HUES64 (cell line): ENCODE data around the gene TOX2.

Source experiments
- H3K27ac ChIP-seq: 2 replicates; pipeline ENCODE4 v1.7.0; 2013; ENCODE audit warnings: low read depth, low read length, inconsistent platforms
- H3K27me3 ChIP-seq: 2 replicates; pipeline ENCODE4 v1.6.1; 2013; ENCODE audit warnings: mild to moderate bottlenecking, low read length; ENCODE audit not compliant: insufficient read depth
- H3K36me3 ChIP-seq: 2 replicates; pipeline ENCODE4 v1.6.1; 2013; ENCODE audit warnings: mild to moderate bottlenecking, low read length; ENCODE audit not compliant: insufficient read depth
- H3K4me1 ChIP-seq: 2 replicates; pipeline ENCODE4 v1.6.1; 2013; ENCODE audit warnings: mild to moderate bottlenecking, low read length, moderate library complexity; ENCODE audit not compliant: insufficient read depth
- H3K4me3 ChIP-seq: 2 replicates; pipeline ENCODE4 v1.5.1; 2013; ENCODE audit warnings: mild to moderate bottlenecking, low read length, moderate library complexity
- H3K9ac ChIP-seq: 2 replicates; pipeline ENCODE4 v1.6.1; 2013; ENCODE audit warnings: mild to moderate bottlenecking, low read depth, low read length
- H3K9me3 ChIP-seq: 2 replicates; pipeline ENCODE4 v1.6.1; 2013; ENCODE audit warnings: low read depth, low read length; ENCODE audit not compliant: insufficient read depth
- WGBS: fragments of 150-250, 120-280 bp; methylation state at CpG from one replicate; pipeline ENCODE4 v1.1.7; 2013; ENCODE audit warnings: missing lambda C conversion rate; 5-methylcytosine and 5-hydroxymethylcytosine counted together

The TOX2 gene

DNA sequence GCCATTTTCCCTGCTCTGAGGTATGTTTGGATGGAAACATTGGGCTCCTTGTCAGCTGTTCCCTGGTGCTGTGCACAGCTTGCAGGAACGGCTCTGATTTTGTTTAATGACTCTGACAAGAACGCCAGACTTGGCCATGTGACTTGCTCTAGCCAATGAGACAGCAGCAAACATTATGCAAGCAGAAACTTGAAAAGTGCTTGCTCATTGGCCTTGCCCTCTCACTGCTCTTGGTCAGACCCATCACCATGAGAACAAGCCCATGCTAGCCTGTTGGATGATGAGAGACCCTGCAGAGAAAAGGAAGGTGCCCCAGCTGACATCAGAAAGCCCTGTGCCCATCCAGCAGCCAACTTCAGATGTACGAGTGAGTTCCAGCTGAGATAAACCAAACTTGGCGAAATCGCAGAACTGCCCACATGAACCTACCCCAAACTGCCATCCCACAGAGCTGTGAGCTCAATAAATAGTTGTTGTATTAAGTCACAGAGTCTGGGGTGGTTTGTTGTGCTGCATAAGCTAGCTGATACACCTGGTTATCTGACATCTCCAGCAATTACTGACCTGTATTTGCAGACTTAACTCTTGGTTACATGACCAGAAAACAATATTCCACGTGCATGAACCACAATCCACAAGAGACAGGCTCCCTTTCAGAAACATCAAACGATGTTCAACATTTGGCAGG, 175.5 kb downstream of the TOX2 start:
- H3K27me3 ChIP-seq: no peaks in the 10 kb centered on the region
- no peaks in the 10 kb centered on the region for H3K9me3 ChIP-seq
- H3K27ac ChIP-seq: no peak overlapping the region
- no peak overlapping the region for H3K4me3 ChIP-seq
- no peaks in the 10 kb centered on the region for H3K36me3 ChIP-seq
- no peak overlapping the region for H3K9ac ChIP-seq
- no peaks in the 10 kb centered on the region for H3K4me1 ChIP-seq
- WGBS: 82% methylated on average over 7 of the region's 7 CpGs

DNA sequence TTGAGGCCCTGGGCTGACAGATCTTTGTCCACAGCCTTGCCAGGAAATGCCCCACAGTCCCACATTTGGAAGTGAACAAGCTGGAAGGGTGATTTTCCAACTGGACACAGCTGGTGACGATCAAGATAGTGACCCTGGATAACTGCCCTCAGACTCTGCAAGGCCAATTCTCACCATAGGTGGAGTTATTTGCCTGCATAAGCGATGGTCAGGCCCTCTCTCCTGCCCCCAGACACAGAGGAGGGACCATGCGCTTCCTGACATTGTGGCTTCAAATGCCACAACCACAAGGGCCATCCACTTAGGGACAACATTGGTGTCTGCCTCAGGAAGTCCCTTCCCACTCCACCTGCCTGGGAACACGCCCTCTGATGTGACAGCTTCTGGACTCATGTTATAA, 176.4 kb downstream of the TOX2 start:
- H3K9me3 ChIP-seq: no peaks in the 10 kb centered on the region
- no peak overlapping the region for H3K9ac ChIP-seq
- no peak overlapping the region for H3K4me3 ChIP-seq
- no peak overlapping the region for H3K27ac ChIP-seq
- no peaks in the 10 kb centered on the region for H3K36me3 ChIP-seq
- H3K27me3 ChIP-seq: no peaks in the 10 kb centered on the region
- 84% methylated on average over 4 of the region's 4 CpGs for WGBS
- no peaks in the 10 kb centered on the region for H3K4me1 ChIP-seq

DNA sequence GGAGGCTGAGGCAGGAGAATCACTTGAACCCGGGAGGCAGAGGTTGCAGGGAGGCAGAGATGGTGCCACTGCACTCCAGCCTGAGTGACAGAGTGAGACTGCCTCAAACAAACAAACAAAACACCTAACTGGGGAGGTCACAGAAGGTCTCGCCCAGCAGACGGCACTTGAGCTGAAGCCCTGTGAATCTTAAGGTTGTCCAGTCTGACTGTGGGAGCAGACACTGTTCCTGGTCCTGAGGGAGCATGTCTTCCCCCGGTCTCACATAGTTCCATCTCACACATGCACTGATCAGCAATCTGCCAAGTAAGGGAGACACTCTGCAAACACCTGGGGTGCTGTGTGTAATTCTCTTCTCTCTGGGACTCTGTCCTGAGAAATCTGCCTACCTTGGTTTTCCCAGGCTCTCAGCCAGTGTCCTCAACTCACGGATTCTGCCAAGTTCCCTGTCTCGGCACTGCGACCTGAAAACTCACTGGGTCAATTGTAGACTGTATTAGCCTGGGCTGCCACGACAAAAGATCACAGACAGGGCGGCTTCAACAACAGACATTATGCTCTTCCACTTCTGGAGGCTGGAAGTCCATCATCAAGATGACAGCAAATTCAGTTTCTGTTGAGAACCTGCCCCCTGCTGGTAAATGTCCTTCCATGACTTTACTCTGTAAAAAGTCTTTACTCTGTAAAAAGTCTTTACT, 178.0 kb downstream of the TOX2 start:
- no peaks in the 10 kb centered on the region for H3K27me3 ChIP-seq
- no peak overlapping the region for H3K9ac ChIP-seq
- H3K27ac ChIP-seq: no peak overlapping the region
- 78% methylated on average over 9 of the region's 9 CpGs for WGBS
- no peaks in the 10 kb centered on the region for H3K9me3 ChIP-seq
- no peaks in the 10 kb centered on the region for H3K4me1 ChIP-seq
- H3K36me3 ChIP-seq: no peaks in the 10 kb centered on the region
- H3K4me3 ChIP-seq: no peak overlapping the region

DNA sequence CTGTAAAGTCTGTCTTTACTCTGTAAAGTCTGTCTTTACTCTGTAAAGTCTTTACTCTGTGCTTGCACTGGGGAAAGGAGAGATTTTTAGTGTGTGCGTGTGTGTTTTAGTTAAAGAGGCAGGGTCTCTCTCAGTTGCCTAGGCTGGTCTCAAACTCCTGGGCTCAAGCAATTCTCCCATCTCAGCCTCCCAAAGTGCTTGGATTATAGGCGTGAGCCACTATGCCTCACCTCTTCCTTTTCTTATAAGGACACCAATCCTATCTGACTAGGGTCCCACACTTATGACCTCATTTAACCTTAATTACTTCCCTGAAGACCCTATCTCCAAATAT, 178.6 kb downstream of the TOX2 start:
- no peaks in the 10 kb centered on the region for H3K36me3 ChIP-seq
- H3K27ac ChIP-seq: no peak overlapping the region
- H3K27me3 ChIP-seq: no peaks in the 10 kb centered on the region
- H3K9ac ChIP-seq: no peak overlapping the region
- 72% methylated on average over 2 of the region's 2 CpGs for WGBS
- no peaks in the 10 kb centered on the region for H3K9me3 ChIP-seq
- H3K4me1 ChIP-seq: no peaks in the 10 kb centered on the region
- no peak overlapping the region for H3K4me3 ChIP-seq

DNA sequence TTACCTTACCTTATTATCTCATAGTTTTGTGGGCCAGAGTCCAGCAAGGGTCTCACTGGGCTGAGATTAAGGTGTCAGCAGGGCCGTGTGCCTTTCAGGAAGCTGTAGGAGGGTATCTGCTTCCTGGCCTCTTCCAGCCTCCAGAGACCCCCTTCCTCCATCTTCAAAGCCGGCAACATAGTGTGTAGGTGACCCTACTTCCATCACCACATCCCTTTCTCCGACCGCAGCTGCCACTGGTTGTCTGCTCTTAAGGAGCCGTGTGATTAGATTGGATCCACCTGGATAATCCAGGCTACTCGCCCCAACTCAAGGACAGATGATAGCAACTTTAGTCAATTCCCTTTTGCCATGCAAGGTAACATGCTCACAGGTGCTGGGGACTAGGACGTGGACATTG, 181.2 kb downstream of the TOX2 start:
- Histone ChIP-seq H3K4me3 (no peak overlapping the region), H3K27ac (no peak overlapping the region), H3K9me3 (no peaks in the 10 kb centered on the region), H3K4me1 (no peaks in the 10 kb centered on the region), H3K9ac (no peak overlapping the region), H3K36me3 (no peaks in the 10 kb centered on the region), H3K27me3 (no peaks in the 10 kb centered on the region)
- 94% methylated on average over 7 of the region's 7 CpGs for WGBS

DNA sequence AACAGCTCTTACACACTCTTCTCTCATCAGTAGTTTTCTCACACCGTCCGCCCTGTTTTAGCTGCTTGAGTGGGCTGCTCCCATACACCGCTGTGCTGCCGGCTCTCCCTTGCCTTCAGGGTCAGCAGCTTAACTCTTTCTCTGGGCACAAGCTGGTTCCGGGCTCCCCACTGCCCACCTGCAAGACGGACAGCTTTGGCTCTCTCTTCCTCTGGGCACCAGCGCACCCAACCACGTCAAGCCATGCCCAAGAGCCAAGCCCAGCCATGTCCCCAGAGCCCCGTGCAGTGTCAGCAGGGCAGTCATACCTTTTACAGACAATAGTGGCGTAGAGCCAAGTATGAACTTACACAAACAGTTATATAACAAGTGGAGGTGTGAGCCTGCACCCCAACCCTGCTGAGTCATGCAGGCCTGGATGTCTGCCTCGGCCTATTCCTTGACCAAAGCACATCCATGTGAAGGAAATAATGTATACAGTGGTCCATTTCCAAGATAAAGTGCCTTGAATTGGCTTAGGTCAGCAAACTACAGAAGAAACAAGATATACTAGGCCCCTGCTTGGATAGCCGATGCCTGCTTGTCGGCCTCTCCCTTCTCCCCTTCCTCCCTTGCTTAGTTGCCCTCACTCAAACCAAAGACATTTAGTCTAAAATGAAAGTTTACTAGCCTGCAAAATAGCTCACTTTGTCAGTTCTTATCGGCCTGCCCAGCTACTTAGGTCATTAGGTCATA, 183.0 kb downstream of the TOX2 start:
- Histone ChIP-seq H3K27me3 (no peaks in the 10 kb centered on the region), H3K9me3 (0 out of 2 replicates have a peak, but pooled peaks cover 3% of the 10 kb centered on the region), H3K27ac (no peak overlapping the region), H3K4me3 (no peak overlapping the region), H3K36me3 (no peaks in the 10 kb centered on the region), H3K4me1 (no peaks in the 10 kb centered on the region), H3K9ac (no peak overlapping the region)
- WGBS: 92% methylated on average over 14 of the region's 14 CpGs

DNA sequence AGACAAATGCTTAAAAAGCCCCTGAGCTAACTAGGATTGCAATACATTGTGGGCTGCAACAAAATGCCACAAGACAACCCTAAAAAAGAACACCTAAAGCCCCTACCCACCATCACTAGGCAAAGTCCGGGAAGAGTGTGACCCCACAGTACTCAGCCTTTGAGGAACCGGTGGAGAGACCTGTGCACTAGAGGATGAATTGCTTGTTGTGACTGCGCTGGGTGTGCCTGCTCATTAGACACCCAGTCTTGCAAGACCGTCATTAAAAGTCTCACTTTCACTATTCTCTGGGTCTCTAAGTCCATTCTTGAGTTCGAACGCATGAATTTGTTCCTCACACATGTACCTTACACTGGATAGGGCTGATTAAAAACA, 183.6 kb downstream of the TOX2 start:
- H3K4me3 ChIP-seq: no peak overlapping the region
- no peak overlapping the region for H3K9ac ChIP-seq
- 97% methylated on average over 6 of the region's 6 CpGs for WGBS
- H3K4me1 ChIP-seq: no peaks in the 10 kb centered on the region
- H3K27me3 ChIP-seq: no peaks in the 10 kb centered on the region
- H3K36me3 ChIP-seq: no peaks in the 10 kb centered on the region
- 0 out of 2 replicates have a peak, but pooled peaks cover 3% of the 10 kb centered on the region for H3K9me3 ChIP-seq
- H3K27ac ChIP-seq: no peak overlapping the region

DNA sequence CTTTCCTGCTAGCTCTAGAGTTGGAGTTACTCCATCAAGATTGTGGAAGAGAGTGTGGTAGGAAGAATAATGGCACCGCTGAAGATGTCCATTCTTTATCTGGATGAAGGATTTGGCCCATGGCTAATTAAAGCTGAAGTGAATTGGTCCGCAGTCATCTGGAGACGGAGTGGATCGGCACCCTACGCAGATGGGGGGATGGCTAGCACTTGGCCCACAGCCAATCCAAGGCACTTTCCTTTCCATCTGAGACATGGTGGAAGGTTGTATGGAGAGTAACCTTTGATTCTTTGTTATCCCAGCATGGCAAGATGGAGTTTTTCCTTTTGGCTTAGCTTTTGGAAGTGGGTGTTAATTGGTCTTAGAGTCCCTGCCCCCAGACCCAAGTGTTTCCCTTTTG, 184.0 kb downstream of the TOX2 start:
- no peak overlapping the region for H3K4me3 ChIP-seq
- H3K36me3 ChIP-seq: no peaks in the 10 kb centered on the region
- H3K9me3 ChIP-seq: 0 out of 2 replicates have a peak, but pooled peaks cover 3% of the 10 kb centered on the region
- H3K27ac ChIP-seq: no peak overlapping the region
- H3K9ac ChIP-seq: no peak overlapping the region
- H3K4me1 ChIP-seq: no peaks in the 10 kb centered on the region
- 97% methylated on average over 5 of the region's 5 CpGs for WGBS
- H3K27me3 ChIP-seq: no peaks in the 10 kb centered on the region

DNA sequence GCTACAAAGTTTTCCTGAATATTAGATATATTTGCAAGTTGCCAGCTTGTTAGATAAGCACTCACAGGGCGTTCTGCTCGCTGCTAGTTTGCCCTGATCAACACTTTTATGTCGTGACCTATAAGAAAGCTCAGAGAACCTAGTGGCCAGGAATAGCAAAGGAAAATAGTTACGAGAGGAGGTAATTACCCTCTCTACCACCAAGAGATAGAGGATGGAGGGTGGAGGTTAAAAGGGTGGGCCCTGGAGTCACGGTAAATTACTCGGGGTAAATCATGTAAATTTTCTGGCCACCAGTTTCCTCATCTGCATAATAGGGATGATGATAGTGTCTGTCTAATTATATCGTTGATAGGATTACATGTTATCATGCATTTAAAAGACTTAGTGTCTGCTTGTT, 185.2 kb downstream of the TOX2 start:
- Histone ChIP-seq H3K9me3 (0 out of 2 replicates have a peak, but pooled peaks cover 3% of the 10 kb centered on the region), H3K4me3 (no peak overlapping the region), H3K27me3 (no peaks in the 10 kb centered on the region), H3K4me1 (no peaks in the 10 kb centered on the region), H3K9ac (no peak overlapping the region), H3K36me3 (no peaks in the 10 kb centered on the region), H3K27ac (no peak overlapping the region)
- WGBS: 88% methylated on average over 5 of the region's 7 CpGs

DNA sequence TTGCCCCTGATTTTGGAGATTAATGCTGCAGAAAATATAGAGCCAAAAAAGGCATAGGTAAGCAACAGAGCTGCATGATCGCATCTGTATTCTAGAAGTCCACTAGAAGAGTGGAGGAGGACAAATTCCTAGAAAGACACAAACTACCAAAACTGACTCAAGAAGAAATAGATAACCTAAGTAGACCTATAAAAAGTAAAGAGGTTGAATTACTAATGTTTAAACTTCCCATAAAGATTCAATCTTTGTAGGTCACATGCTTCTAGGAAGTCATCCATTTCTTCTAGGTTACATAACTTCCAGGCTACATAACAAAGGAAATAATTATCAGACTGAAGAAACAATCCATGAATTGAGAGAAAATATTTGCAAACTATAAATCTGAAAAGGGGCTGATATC, 187.9 kb downstream of the TOX2 start:
- H3K27me3 ChIP-seq: no peaks in the 10 kb centered on the region
- peaks cover 4% of the 10 kb centered on the region; the same call in 1 of the 2 replicates for H3K9me3 ChIP-seq
- no peaks in the 10 kb centered on the region for H3K4me1 ChIP-seq
- WGBS: no CpG with 5 or more reads among the region's 1 CpG
- no peak overlapping the region for H3K27ac ChIP-seq
- H3K36me3 ChIP-seq: no peaks in the 10 kb centered on the region
- no peak overlapping the region for H3K4me3 ChIP-seq
- H3K9ac ChIP-seq: no peak overlapping the region

DNA sequence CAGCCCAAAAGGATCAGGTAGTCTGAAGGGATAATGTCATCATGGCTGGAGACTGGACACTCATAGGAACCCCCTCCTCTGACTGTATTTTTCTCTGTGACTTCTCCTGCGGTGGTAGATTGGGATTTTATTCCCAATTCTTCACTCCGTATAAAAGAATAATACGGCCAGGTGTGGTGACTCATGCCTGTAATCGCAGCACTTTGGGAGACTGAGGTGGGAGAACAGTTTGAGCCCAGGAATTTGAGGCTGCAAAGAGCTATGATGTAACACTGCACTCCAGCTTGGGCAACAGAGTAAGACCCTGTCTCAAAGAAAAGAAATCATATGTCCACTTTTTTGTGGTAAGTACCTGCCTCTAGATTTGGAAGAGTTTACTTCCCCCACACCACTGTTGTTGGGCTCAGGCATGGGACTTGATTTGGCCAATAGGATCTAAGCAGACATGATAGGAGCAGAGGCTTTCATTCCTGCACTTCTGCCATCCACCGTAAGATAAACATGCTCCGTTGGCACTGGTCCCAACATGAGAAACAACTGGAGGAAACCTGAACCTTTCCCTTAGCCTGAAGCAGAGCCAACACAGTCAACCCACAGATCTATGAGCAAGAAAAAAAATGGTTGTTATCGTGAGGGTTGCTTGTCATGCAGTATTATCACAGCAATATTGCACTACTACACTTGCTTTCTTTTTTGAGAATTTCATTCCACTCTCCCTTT, 190.3 kb downstream of the TOX2 start:
- Histone ChIP-seq H3K4me3 (no peak overlapping the region), H3K9ac (no peak overlapping the region), H3K4me1 (no peaks in the 10 kb centered on the region), H3K36me3 (no peaks in the 10 kb centered on the region), H3K27me3 (no peaks in the 10 kb centered on the region), H3K9me3 (peaks cover 20% of the 10 kb centered on the region), H3K27ac (no peak overlapping the region)
- 95% methylated on average over 6 of the region's 7 CpGs for WGBS
